ENCODE results near the gene ZDHHC11B. TPM values are rescaled to one million over a fixed set of nuclear protein-coding genes. Genes with fewer than 3 reads are reported as not detected.

Gene ZDHHC11B
- total RNA-seq, 2 experiments from 2014 or later = 14.8 to 15.1 TPM

- Histone ChIP-seq H3K36me3 (ENCODE audit: insufficient read depth, low read length) (no peaks in the 10 kb centered on the region), H3K27me3 (ENCODE audit: control insufficient read depth in 1 of 2, insufficient read depth in 2 of 2, low read length in 2 of 2) (no peaks in the 10 kb centered on the region), H3K9me3 (ENCODE audit: control insufficient read depth in 1 of 2, insufficient read depth in 1 of 2, low read length in 2 of 2) (no peaks in the 10 kb centered on the region), H3K4me1 (ENCODE audit: insufficient read depth, low read length) (peaks cover 31% of the 10 kb centered on the region), H3K27ac (ENCODE audit: low read depth in 1 of 2, low read length in 2 of 2) (no peak overlapping the region), H3K4me3 (ENCODE audit: low read length) (no peak overlapping the region)
- Mint-ChIP-seq H3K9me3 (no peaks in the 10 kb centered on the region), H3K4me1 (ENCODE audit: low read depth) (peaks cover 23% of the 10 kb centered on the region), H3K27ac (no peak overlapping the region), H3K4me3 (no peak overlapping the region), H3K36me3 (ENCODE audit: low read depth) (no peaks in the 10 kb centered on the region), H3K27me3 (no peaks in the 10 kb centered on the region)
- ChIA-PET POLR2A (no interaction called here), CTCF (no interaction called here)
- ATAC-seq (ENCODE audit: poor library complexity) = no peak
- intact Hi-C loops (cut with DNase I, micrococcal nuclease) = no loop called here
- peak in 5 of 14 experiments; percentile 2 to 37 (median 5) for DNase-seq
- TF ChIP-seq, protein P1, sequence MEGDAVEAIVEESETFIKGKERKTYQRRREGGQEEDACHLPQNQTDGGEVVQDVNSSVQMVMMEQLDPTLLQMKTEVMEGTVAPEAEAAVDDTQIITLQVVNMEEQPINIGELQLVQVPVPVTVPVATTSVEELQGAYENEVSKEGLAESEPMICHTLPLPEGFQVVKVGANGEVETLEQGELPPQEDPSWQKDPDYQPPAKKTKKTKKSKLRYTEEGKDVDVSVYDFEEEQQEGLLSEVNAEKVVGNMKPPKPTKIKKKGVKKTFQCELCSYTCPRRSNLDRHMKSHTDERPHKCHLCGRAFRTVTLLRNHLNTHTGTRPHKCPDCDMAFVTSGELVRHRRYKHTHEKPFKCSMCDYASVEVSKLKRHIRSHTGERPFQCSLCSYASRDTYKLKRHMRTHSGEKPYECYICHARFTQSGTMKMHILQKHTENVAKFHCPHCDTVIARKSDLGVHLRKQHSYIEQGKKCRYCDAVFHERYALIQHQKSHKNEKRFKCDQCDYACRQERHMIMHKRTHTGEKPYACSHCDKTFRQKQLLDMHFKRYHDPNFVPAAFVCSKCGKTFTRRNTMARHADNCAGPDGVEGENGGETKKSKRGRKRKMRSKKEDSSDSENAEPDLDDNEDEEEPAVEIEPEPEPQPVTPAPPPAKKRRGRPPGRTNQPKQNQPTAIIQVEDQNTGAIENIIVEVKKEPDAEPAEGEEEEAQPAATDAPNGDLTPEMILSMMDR (IDR thresholded peaks at IDR 0.05) = no peak
Measured at GRCh38 chr5:760363-761058, 24.0 kb downstream of the ZDHHC11B start.

DNA sequence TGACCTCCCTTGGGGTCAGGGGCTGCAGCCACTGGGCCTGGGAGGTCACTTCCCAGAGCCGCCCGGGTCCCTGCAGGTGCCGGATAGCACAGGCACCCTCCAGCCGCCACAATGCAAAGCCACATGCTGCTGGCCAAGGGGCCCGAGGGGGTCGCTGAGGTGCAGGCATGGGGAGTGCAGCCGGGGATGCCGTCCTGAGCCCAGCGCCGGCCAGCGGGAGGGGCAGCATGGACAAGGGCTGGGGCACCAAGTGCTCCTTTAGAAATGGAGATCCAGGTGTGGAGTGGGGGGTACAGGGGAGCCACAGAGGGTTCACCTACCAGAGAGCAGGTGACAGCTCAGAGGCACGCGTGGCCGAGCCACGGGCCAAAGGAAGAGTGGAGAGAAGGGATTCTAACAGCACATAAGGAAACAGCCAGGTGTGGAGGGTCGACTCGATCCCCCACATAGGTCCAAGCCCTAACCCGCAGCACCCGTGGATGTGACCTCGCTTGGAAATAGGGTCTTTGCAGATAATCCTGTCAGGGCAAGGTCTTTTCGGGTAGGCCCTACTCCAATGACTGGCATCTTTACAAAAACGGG, 24.7 kb downstream of the ZDHHC11B start:
- H3K27me3 Mint-ChIP-seq = no peaks in the 10 kb centered on the region
- peak in 5 of 14 experiments; percentile 1 to 35 (median 4) for DNase-seq
- Histone ChIP-seq H3K9me3 (ENCODE audit: control insufficient read depth in 1 of 2, insufficient read depth in 1 of 2, low read length in 2 of 2) (no peaks in the 10 kb centered on the region), H3K4me1 (ENCODE audit: insufficient read depth, low read length) (peaks cover 31% of the 10 kb centered on the region), H3K27ac (ENCODE audit: low read depth in 1 of 2, low read length in 2 of 2) (no peak overlapping the region), H3K36me3 (ENCODE audit: insufficient read depth, low read length) (no peaks in the 10 kb centered on the region), H3K4me3 (ENCODE audit: low read length) (no peak overlapping the region), H3K27me3 (ENCODE audit: control insufficient read depth in 1 of 2, insufficient read depth in 2 of 2, low read length in 2 of 2) (no peaks in the 10 kb centered on the region)
- H3K4me3 Mint-ChIP-seq = no peak overlapping the region
- no peak overlapping the region for H3K27ac Mint-ChIP-seq
- TF ChIP-seq, protein P1 (IDR thresholded peaks at IDR 0.05) = no peak
- intact Hi-C loops (cut with DNase I, micrococcal nuclease) = no loop called here
- no peaks in the 10 kb centered on the region for H3K9me3 Mint-ChIP-seq
- H3K36me3 Mint-ChIP-seq (ENCODE audit: low read depth) = no peaks in the 10 kb centered on the region
- ChIA-PET CTCF (no interaction called here), POLR2A (no interaction called here)
- no peak for ATAC-seq (ENCODE audit: poor library complexity)
- peaks cover 23% of the 10 kb centered on the region for H3K4me1 Mint-ChIP-seq (ENCODE audit: low read depth)

GRCh38 chr5:759111-759751, 25.3 kb downstream of the ZDHHC11B start:
- Histone ChIP-seq H3K4me1 (ENCODE audit: insufficient read depth, low read length) (peaks cover 31% of the 10 kb centered on the region), H3K9me3 (ENCODE audit: control insufficient read depth in 1 of 2, insufficient read depth in 1 of 2, low read length in 2 of 2) (no peaks in the 10 kb centered on the region), H3K27me3 (ENCODE audit: control insufficient read depth in 1 of 2, insufficient read depth in 2 of 2, low read length in 2 of 2) (no peaks in the 10 kb centered on the region), H3K4me3 (ENCODE audit: low read length) (peak overlapping the region; percentile 33), H3K27ac (ENCODE audit: low read depth in 1 of 2, low read length in 2 of 2) (peak overlapping the region in 1 of 2 donors; percentile 81), H3K36me3 (ENCODE audit: insufficient read depth, low read length) (no peaks in the 10 kb centered on the region)
- TF ChIP-seq, protein P1 (IDR thresholded peaks at IDR 0.05) = no peak
- peaks cover 26% of the 10 kb centered on the region for H3K4me1 Mint-ChIP-seq (ENCODE audit: low read depth)
- no peaks in the 10 kb centered on the region for H3K36me3 Mint-ChIP-seq (ENCODE audit: low read depth)
- H3K4me3 Mint-ChIP-seq = peak overlapping the region; percentile 80
- no peaks in the 10 kb centered on the region for H3K9me3 Mint-ChIP-seq
- ChIA-PET CTCF (no interaction called here), POLR2A (interaction anchor here (1.7 kb wide), 1 partner anchor 66 kb away, joined by 5 read pairs; the partner anchor contains the start of gene TPPP)
- peak in 12 of 14 experiments; percentile 42 to 90 (median 74) for DNase-seq
- no peaks in the 10 kb centered on the region for H3K27me3 Mint-ChIP-seq
- peak overlapping the region; percentile 79 for H3K27ac Mint-ChIP-seq
- ATAC-seq (ENCODE audit: poor library complexity) = peak; percentile 87
- intact Hi-C loops (cut with DNase I, micrococcal nuclease) = no loop called here
